ENCODE measurements around the gene LAMTOR5.

Gene LAMTOR5

GRCh38 chr1:110407260-110408210, at the start of gene LAMTOR5:
TSS of gene LAMTOR5 (minus strand) at chr1:110407694. CDS start at chr1:110407620, 74 bp downstream.
- peak; percentile 92 for DNase-seq (ENCODE audit: low read depth, low spot score)
- in situ Hi-C loops (cut with HindIII; ENCODE audit: low sequenced_read_pairs), result no loop called here
- TF ChIP-seq, protein P1, sequence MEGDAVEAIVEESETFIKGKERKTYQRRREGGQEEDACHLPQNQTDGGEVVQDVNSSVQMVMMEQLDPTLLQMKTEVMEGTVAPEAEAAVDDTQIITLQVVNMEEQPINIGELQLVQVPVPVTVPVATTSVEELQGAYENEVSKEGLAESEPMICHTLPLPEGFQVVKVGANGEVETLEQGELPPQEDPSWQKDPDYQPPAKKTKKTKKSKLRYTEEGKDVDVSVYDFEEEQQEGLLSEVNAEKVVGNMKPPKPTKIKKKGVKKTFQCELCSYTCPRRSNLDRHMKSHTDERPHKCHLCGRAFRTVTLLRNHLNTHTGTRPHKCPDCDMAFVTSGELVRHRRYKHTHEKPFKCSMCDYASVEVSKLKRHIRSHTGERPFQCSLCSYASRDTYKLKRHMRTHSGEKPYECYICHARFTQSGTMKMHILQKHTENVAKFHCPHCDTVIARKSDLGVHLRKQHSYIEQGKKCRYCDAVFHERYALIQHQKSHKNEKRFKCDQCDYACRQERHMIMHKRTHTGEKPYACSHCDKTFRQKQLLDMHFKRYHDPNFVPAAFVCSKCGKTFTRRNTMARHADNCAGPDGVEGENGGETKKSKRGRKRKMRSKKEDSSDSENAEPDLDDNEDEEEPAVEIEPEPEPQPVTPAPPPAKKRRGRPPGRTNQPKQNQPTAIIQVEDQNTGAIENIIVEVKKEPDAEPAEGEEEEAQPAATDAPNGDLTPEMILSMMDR (IDR thresholded peaks at IDR 0.05; ENCODE audit: low read depth, low read length), result peak; percentile 7
- peak within 1 kb of the TSS; percentile 96 for H3K4me3 ChIP-seq (ENCODE audit: low read depth, low read length)

DNA sequence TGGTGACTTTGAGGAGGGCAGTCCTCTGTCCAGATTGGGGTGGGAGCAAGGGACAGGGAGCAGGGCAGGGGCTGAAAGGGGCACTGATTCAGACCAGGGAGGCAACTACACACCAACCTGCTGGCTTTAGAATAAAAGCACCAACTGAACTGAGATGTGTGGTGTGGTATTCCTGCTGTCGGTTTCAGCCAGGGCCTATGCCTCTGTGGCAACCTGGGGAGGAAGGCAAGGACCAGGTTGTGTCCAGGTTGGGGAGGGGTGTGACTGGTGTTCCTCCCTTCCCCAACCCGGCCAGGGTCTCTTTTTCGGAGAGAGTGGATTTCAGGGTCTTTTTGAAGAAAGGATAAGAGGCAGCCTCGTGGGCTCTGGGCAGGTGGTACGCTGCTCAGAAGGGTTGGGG, 49.7 kb upstream of the LAMTOR5 start:
- in situ Hi-C loops (cut with HindIII; ENCODE audit: low sequenced_read_pairs), result no loop called here
- no peak overlapping the region for H3K4me3 ChIP-seq (ENCODE audit: low read depth, low read length)
- no peak for DNase-seq (ENCODE audit: low read depth, low spot score)
- TF ChIP-seq, protein P1 (IDR thresholded peaks at IDR 0.05; ENCODE audit: low read depth, low read length), result no peak

- in situ Hi-C loops (cut with HindIII; ENCODE audit: low sequenced_read_pairs), result no loop called here
- DNase-seq (ENCODE audit: low read depth, low spot score), result no peak
- TF ChIP-seq, protein P1 (IDR thresholded peaks at IDR 0.05; ENCODE audit: low read depth, low read length), result peak; percentile 8
- no peak overlapping the region for H3K4me3 ChIP-seq (ENCODE audit: low read depth, low read length)
Observed at GRCh38 chr1:110455151-110455550, 47.7 kb upstream of the LAMTOR5 start.

- DNase-seq (ENCODE audit: low read depth, low spot score), result no peak
- no peak overlapping the region for H3K4me3 ChIP-seq (ENCODE audit: low read depth, low read length)
- in situ Hi-C loops (cut with HindIII; ENCODE audit: low sequenced_read_pairs), result no loop called here
- TF ChIP-seq, protein P1 (IDR thresholded peaks at IDR 0.05; ENCODE audit: low read depth, low read length), result no peak
Observed at GRCh38 chr1:110454328-110454727, 46.8 kb upstream of the LAMTOR5 start.

GRCh38 chr1:110453829-110454228, 46.3 kb upstream of the LAMTOR5 start:
- H3K4me3 ChIP-seq (ENCODE audit: low read depth, low read length), result no peak overlapping the region
- in situ Hi-C loops (cut with HindIII; ENCODE audit: low sequenced_read_pairs), result no loop called here
- no peak for DNase-seq (ENCODE audit: low read depth, low spot score)
- TF ChIP-seq, protein P1 (IDR thresholded peaks at IDR 0.05; ENCODE audit: low read depth, low read length), result no peak

- H3K4me3 ChIP-seq (ENCODE audit: low read depth, low read length), result no peak overlapping the region
- in situ Hi-C loops (cut with HindIII; ENCODE audit: low sequenced_read_pairs), result no loop called here
- no peak for DNase-seq (ENCODE audit: low read depth, low spot score)
- TF ChIP-seq, protein P1 (IDR thresholded peaks at IDR 0.05; ENCODE audit: low read depth, low read length), result no peak
Observed at GRCh38 chr1:110452330-110452729, 44.8 kb upstream of the LAMTOR5 start.

All from astrocyte of the spinal cord (primary cell).